HG02981 (cell line): ENCODE results near the gene MUCL3.
"Not testable (repeated sequence)": the region's sequence is repeated elsewhere in the genome, so short reads cannot be mapped to it uniquely, and the experiment has no call there.

ENCODE experiments used
- ATAC-seq: cut with Tn5 transposase; IDR thresholded peaks from one replicate; pipeline ENCODE4 v1.9.1; 2021; ENCODE audit warnings: mild to moderate bottlenecking, moderate library complexity; ENCODE audit not compliant: unreplicated experiment

MUCL3 gene

GRCh38 chr6:30979141-30979540 is 38.4 kb downstream of the MUCL3 start:
- ATAC-seq, result no peak

GRCh38 chr6:30979690-30980089 is 38.9 kb downstream of the MUCL3 start:
- no peak for ATAC-seq

- no peak for ATAC-seq
These were observed 41.4 kb downstream of the MUCL3 start for GRCh38 chr6:30981942-30982772.

- no peak for ATAC-seq
These were observed 42.7 kb downstream of the MUCL3 start, which contains the start of gene MUC21 for GRCh38 chr6:30983439-30983838. Gene MUC21 (plus strand): TSS chr6:30983718. CDS start chr6:30983959, 241 bp downstream.

GRCh38 chr6:30985490-30985889 is 44.7 kb downstream of the MUCL3 start:
- ATAC-seq, result no peak

- ATAC-seq, result no peak
These were observed 46.5 kb downstream of the MUCL3 start for GRCh38 chr6:30987304-30987703.

- no peak for ATAC-seq
These were observed 47.5 kb downstream of the MUCL3 start for GRCh38 chr6:30988209-30988825.

GRCh38 chr6:30990422-30991086 is 49.8 kb downstream of the MUCL3 start:
- ATAC-seq, result no peak

GRCh38 chr6:30991891-30992290 is 51.1 kb downstream of the MUCL3 start:
- ATAC-seq, result no peak

- ATAC-seq, result no peak
These were observed 56.5 kb downstream of the MUCL3 start for GRCh38 chr6:30997301-30997700.

- ATAC-seq, result no peak
These were observed 58.0 kb downstream of the MUCL3 start for GRCh38 chr6:30998785-30999184.

- ATAC-seq, result not testable (repeated sequence)
These were observed 59.5 kb downstream of the MUCL3 start for GRCh38 chr6:31000067-31000860.

GRCh38 chr6:31001281-31001888 is 60.6 kb downstream of the MUCL3 start:
- no peak for ATAC-seq

- ATAC-seq, result no peak
These were observed 61.7 kb downstream of the MUCL3 start for GRCh38 chr6:31002471-31002870.
